Heart right ventricle (tissue), 16 donors: ENCODE data around the gene FGR. TPM values are rescaled to one million over a fixed set of nuclear protein-coding genes. Genes with fewer than 3 reads are reported as not detected.

Experiments
- ATAC-seq, 8 donors: fragments of 200-7000 bp; cut with Tn5 transposase; one replicate each; pipeline ENCODE4 v1.9.1; 2020; ENCODE audit warnings: mild to moderate bottlenecking in 8 of 8, moderate library complexity in 8 of 8, moderate number of reproducible peaks in 1 of 8
- DNase-seq, 2 donors: peaks; one replicate each; pipeline ENCODE4 v3.0.0-alpha.2; 2020
- H3K27ac ChIP-seq, 10 donors: fragments of 200-600 bp; sonication (generic) in 2 of 10; one replicate each; pipeline versions ENCODE4 v1.5.0 to v1.8.0; 2020 to 2022; ENCODE audit warnings: mild to moderate bottlenecking in 3 of 10
- H3K27me3 ChIP-seq, 7 donors: fragments of 200-600 bp; one replicate each; pipeline ENCODE4 v1.8.0; 2021 to 2022; ENCODE audit warnings: mild to moderate bottlenecking in 2 of 7
- H3K36me3 ChIP-seq, 9 donors: fragments of 200-600 bp; sonication (generic) in 1 of 9; one replicate each; pipeline versions ENCODE4 v1.5.0 to v1.8.0; 2020 to 2022; ENCODE audit warnings: mild to moderate bottlenecking in 2 of 9
- H3K4me1 ChIP-seq, 9 donors: fragments of 200-600 bp; sonication (generic) in 1 of 9; one replicate each; pipeline versions ENCODE4 v1.5.0 to v1.8.0; 2020 to 2022; ENCODE audit warnings: mild to moderate bottlenecking in 4 of 9
- H3K4me3 ChIP-seq, 10 donors: fragments of 200-600 bp; sonication (generic) in 2 of 10; one replicate each; pipeline versions ENCODE4 v1.5.0 to v1.8.0; 2020 to 2022; ENCODE audit warnings: mild to moderate bottlenecking in 7 of 10, moderate library complexity in 2 of 10
- H3K9me3 ChIP-seq, 11 donors: fragments of 200-600 bp in 10 of 11; sonication (generic) in 2 of 11; one replicate each; pipeline versions ENCODE4 v1.5.0 to v1.8.0; 2013 to 2022; ENCODE audit warnings: mild to moderate bottlenecking in 2 of 11, control low read depth in 1 of 11, moderate library complexity in 1 of 11
- WGBS, 2 donors: extraction: QIAGEN DNeasy Blood & Tissue Kit; methylation state at CpG; one replicate each; pipeline ENCODE4 v1.1.7; 2013; ENCODE audit warnings: inconsistent platforms in 1 of 2; 5-methylcytosine and 5-hydroxymethylcytosine counted together
- intact Hi-C, 10 donors: fragments of 100-400 bp; cut with DNase I; formaldehyde crosslinking; loops; one replicate each; pipeline versions ENCODE4 v1.11.1 to v1.14.2; 2022
- polyA plus RNA-seq, 2 donors: library from polyadenylated mRNA; stranded (reverse); fragments of 200-250 nt; gene quantifications; one replicate each; pipeline ENCODE4 v1.2.3, GENCODE V29; 2013
- total RNA-seq, 10 donors: library from RNA; stranded (reverse); fragmentation: NEBNext Ultra II Directional in 3 of 10; extraction: Animal tissue kit (Norgen Biotek cat#: 25700) in 3 of 10; gene quantifications; one replicate each; pipeline versions ENCODE4 v1.2.1 to v1.2.4, GENCODE V29; 2021 to 2023
- TF ChIP-seq, protein P1 (sequence below), 9 donors: fragments of 200-600 bp; sonication (generic) in 2 of 9; IDR thresholded peaks; one replicate each; pipeline versions ENCODE4 v1.5.0 to v1.8.0; 2021 to 2022; ENCODE audit warnings: antibody characterized with exemption in 9 of 9, mild to moderate bottlenecking in 5 of 9, moderate library complexity in 1 of 9
- donor health status: Arrhythmogenic right ventricular cardiomyopathy.
- donor health status: ischemic (EF 13 %, LVEDD 7.1; RV severe dilation, severe dysfunction).
- donor health status: healthy with polysubstance abuse.
- donor health status: DM: no; HTN: yes; CAD: no.
- donor health status: DM: no; HTN: no; CAD: no.
- donor health status: ischemic (EF 25% LVEDD 6.9; RV normal size, moderate dysfunction).
- donor health status: ischemic (EF 25% LVEDD 5.7; RV mildly dilated, moderate dysfunction).
- donor health status: healthy.
- donor health status: DM: yes; HTN: yes; CAD: no.
- donor health status: Ischemic cardiomyopathy.
- donor health status: ischemic (EF 35%, LVEDD 5.7; RV mildly dilated, moderate dysfunction).
- donor health status: nonischemic (EF 11% LVEDD 7.7; RV severe dilation, severe dysfunction).
- donor health status: DM: yes; HTN: yes; CAD: no.
- donor health status: PGD.
- donor health status: ischemic (EF 29% LVEDD 5.4; RV normal size, mild dysfunction).
- donor health status: nonischemic (EF 23%, LVEDD 6.1; RV moderate dilation, normal function).

The FGR gene
- total and polyA plus RNA-seq, 12 donors = 1.4 to 11.0 (median 3.2) TPM

DNA sequence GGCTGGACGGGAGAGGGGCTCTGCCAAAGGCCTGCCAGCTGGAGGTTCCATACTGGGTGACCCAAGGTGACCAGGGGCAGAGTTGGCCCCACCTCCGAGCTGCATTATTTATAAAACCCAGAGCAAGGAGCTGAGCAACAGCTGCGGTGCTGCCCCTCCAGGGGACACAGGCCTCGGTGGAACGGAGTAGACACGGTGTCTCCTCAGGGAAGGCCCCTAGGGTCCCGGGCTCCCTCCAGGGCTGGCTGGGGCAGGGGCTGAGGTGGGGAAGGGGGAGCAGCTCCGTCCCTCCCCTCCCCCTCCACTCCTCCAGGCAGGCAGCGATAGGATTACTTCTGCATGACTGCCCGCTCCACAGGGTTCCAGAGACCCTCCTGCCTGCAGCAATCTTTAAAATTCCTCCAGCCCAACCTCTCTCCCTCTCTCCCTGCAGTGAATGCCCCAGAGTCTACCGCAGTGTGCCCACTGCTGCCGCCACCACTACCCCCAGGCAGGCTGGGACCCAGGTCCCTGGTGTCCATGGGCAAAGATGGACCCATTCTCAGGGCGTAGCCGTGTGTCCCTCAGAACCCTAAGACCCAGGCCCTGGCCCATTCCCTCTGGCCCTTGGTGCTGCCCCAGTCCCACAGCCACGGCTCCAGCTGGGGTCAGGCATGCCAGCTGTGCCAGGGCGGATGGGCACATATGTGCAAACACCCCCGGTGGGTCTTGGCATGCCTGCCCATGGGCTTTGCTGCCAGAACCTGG lies 41.9 kb downstream of the FGR start:
- 47 to 49% methylated on average over 16 to 17 of the region's 17 CpGs for WGBS, 2 donors
- peak overlapping the region; percentile 26 to 99 (median 72) for H3K27ac ChIP-seq
- TF ChIP-seq, protein P1, sequence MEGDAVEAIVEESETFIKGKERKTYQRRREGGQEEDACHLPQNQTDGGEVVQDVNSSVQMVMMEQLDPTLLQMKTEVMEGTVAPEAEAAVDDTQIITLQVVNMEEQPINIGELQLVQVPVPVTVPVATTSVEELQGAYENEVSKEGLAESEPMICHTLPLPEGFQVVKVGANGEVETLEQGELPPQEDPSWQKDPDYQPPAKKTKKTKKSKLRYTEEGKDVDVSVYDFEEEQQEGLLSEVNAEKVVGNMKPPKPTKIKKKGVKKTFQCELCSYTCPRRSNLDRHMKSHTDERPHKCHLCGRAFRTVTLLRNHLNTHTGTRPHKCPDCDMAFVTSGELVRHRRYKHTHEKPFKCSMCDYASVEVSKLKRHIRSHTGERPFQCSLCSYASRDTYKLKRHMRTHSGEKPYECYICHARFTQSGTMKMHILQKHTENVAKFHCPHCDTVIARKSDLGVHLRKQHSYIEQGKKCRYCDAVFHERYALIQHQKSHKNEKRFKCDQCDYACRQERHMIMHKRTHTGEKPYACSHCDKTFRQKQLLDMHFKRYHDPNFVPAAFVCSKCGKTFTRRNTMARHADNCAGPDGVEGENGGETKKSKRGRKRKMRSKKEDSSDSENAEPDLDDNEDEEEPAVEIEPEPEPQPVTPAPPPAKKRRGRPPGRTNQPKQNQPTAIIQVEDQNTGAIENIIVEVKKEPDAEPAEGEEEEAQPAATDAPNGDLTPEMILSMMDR (IDR thresholded peaks at IDR 0.05) = no peak
- peaks cover 78 to 100% (median 98%) of the 10 kb centered on the region in 9 donors for H3K4me1 ChIP-seq
- H3K9me3 ChIP-seq = no peaks in the 10 kb centered on the region
- H3K36me3 ChIP-seq = peaks cover 0 to 21% (median 0%) of the 10 kb centered on the region in 9 donors
- no peak for DNase-seq
- H3K27me3 ChIP-seq = no peaks in the 10 kb centered on the region
- ATAC-seq = peak in 7 of 8 donors; percentile 3 to 33 (median 9)
- no peak overlapping the region for H3K4me3 ChIP-seq
- intact Hi-C loops = no loop called here

DNA sequence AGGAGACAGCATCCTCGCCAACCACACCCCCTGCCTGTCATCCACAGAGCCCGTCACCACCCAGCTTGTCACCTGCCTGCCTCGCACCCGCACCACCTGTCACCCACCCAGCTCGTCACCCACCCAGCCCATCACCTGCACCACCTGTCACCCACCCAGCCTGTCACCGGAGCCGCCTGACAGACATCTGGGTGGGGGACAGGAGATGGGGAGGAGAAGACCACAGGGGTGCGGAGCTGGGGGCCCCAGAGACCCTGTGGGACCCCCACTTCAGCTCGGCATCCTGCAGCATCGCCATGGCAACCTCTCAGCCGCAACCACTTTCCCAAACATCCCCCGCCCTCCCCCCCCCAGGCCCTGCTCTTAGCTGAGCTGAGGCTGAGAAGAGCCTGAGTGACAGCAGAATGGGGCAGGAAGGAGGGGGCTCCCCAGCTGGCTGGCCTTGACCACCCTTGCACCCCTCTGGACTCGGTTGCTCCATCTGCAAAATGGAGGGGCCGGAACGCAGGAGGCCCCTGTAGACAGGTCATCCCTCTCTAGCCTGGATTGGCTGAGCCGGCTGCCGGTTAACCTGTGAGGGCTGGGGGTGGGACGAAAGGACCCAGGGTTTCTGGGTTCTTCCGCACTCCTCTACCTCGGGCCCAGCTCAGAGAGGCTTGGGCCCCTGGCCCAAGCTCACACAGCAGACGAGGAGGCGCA lies 42.6 kb downstream of the FGR start:
- Histone ChIP-seq H3K9me3 (no peaks in the 10 kb centered on the region), H3K4me3 (no peak overlapping the region), H3K27ac (peak overlapping the region in 9 of 10 donors; percentile 26 to 99 (median 76)), H3K4me1 (peaks cover 73 to 100% (median 97%) of the 10 kb centered on the region in 9 donors), H3K27me3 (no peaks in the 10 kb centered on the region), H3K36me3 (peaks cover 0 to 23% (median 0%) of the 10 kb centered on the region in 9 donors)
- 69 to 70% methylated on average over 22 of the region's 22 CpGs for WGBS, 2 donors
- TF ChIP-seq, protein P1 (IDR thresholded peaks at IDR 0.05) = no peak
- intact Hi-C loops = no loop called here
- DNase-seq = no peak
- ATAC-seq = peak in 1 of 8 donors; percentile 1

DNA sequence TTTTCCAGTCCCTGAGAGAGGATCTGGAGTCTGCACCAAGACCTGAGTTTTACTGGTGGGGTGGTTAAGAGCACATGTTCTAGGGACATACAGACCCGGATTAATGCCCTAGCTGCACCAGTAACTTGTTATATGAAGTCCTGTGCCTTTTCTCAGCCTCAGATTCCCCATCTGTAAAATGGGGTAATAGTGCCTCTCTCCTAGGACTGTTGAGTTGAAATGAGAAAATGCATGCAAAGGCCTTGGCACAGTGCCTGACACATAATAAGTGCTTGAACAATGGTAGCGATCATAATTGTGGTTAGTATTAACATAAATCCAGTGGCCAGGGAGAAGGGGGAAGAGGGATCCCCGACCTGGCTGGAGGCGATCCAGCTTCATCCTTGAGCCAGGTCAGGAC lies 43.4 kb downstream of the FGR start:
- no peak overlapping the region for H3K4me3 ChIP-seq
- DNase-seq (no peak), ATAC-seq (no peak)
- WGBS, 2 donors = 48 to 51% methylated on average over 4 of the region's 4 CpGs
- H3K4me1 ChIP-seq = peaks cover 70 to 100% (median 95%) of the 10 kb centered on the region in 9 donors
- no peaks in the 10 kb centered on the region for H3K9me3 ChIP-seq
- intact Hi-C loops = no loop called here
- H3K27ac ChIP-seq = peak overlapping the region in 9 of 10 donors; percentile 38 to 99 (median 76)
- peaks cover 0 to 23% (median 0%) of the 10 kb centered on the region in 9 donors for H3K36me3 ChIP-seq
- TF ChIP-seq, protein P1 (IDR thresholded peaks at IDR 0.05) = no peak
- H3K27me3 ChIP-seq = no peaks in the 10 kb centered on the region

DNA sequence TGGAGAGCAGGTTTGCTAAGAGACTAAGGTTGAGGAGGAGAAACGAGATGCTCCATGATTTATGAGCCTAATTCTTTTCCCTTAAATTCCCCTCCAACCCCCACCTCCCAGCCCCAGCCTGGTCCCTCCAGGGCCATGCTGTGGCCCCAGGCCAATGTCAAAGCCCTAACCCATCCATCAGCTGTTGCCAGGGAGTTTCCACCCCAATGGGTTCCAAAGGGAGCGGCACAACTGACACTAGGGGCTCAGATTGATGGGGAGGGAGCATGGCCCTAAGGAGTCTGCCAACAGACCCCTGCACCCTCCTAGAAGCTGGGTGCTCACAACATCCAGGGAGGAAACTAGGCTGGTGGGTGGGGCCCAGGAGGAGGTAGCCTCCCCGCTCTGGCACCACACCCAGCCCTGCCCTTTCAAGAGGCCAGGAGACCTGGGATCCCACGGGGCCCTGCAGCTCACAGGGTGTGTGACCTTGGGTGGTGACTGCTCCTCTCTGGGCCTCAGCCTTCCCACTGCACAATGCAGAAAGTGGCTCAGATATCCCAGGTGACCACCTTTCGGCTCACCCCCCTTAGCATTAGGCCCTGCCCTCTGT lies 44.0 kb downstream of the FGR start:
- no peak for DNase-seq
- Histone ChIP-seq H3K36me3 (peaks cover 0 to 21% (median 0%) of the 10 kb centered on the region in 9 donors), H3K4me3 (no peak overlapping the region), H3K9me3 (no peaks in the 10 kb centered on the region), H3K4me1 (peaks cover 64 to 100% (median 95%) of the 10 kb centered on the region in 9 donors), H3K27me3 (no peaks in the 10 kb centered on the region), H3K27ac (peak overlapping the region in 9 of 10 donors; percentile 38 to 99 (median 76))
- WGBS, 2 donors = 63% methylated on average over 5 of the region's 5 CpGs
- intact Hi-C loops = no loop called here
- TF ChIP-seq, protein P1 (IDR thresholded peaks at IDR 0.05) = no peak
- peak in 1 of 8 donors; percentile 1 for ATAC-seq
